Measurements from ENCODE around the gene ABCB1.
A peak's percentile ranks its signal among the peaks of the same experiment; 100 is the strongest.

ABCB1 gene

DNA sequence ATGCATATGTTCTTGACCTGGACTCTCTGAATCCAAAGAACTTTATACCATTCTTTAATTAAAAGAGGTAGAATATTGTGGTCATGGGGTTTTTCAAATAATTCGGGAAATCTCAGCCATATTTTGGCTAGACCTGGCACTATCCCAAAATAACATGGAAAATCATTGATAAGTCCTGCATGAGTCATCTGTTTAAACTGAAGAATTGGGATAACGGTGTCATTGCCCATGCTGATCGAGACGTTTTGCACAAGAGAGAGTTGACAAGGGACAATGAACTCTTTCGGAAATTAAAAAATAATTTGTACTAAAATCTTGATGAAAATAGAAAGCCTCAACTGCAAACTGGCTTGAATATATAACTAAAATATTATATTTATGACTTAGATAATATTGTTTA, 105.3 kb downstream of the ABCB1 start:
- Histone ChIP-seq H3K9me3 (ENCODE audit: control insufficient read depth, insufficient read depth, low read length) (no peaks in the 10 kb centered on the region), H3K4me3 (ENCODE audit: low read depth, low read length) (no peak overlapping the region), H3K36me3 (ENCODE audit: control insufficient read depth, insufficient read depth, low read length) (no peaks in the 10 kb centered on the region), H3K9ac (ENCODE audit: low read depth, low read length) (no peak overlapping the region), H3K27ac (ENCODE audit: low read depth, low read length) (no peak overlapping the region), H3K27me3 (ENCODE audit: control insufficient read depth, insufficient read depth, low read length) (no peaks in the 10 kb centered on the region), H3K4me1 (ENCODE audit: control insufficient read depth, insufficient read depth, low read length) (no peaks in the 10 kb centered on the region)

DNA sequence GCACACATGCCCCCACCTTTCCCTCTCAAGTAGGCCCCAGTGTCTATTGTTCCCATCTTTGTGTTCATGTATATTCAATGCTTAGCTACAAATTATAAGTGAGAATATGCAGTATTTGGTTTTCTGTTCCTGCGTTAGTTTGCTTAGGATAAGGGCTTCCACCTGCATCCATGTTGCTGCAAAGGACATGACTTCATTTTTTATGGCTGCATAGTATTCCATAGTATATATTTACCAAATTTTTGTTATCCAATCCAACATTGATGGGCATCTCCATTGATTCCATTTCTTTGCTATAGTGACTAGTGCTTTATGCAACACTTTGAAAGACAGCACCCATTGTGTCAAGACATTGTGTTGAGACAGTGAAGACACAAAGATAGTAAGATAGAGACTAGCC, 106.2 kb downstream of the ABCB1 start:
- no peaks in the 10 kb centered on the region for H3K4me1 ChIP-seq (ENCODE audit: control insufficient read depth, insufficient read depth, low read length)
- H3K9ac ChIP-seq (ENCODE audit: low read depth, low read length) = no peak overlapping the region
- H3K36me3 ChIP-seq (ENCODE audit: control insufficient read depth, insufficient read depth, low read length) = no peaks in the 10 kb centered on the region
- H3K9me3 ChIP-seq (ENCODE audit: control insufficient read depth, insufficient read depth, low read length) = no peaks in the 10 kb centered on the region
- H3K4me3 ChIP-seq (ENCODE audit: low read depth, low read length) = no peak overlapping the region
- no peak overlapping the region for H3K27ac ChIP-seq (ENCODE audit: low read depth, low read length)
- no peaks in the 10 kb centered on the region for H3K27me3 ChIP-seq (ENCODE audit: control insufficient read depth, insufficient read depth, low read length)

DNA sequence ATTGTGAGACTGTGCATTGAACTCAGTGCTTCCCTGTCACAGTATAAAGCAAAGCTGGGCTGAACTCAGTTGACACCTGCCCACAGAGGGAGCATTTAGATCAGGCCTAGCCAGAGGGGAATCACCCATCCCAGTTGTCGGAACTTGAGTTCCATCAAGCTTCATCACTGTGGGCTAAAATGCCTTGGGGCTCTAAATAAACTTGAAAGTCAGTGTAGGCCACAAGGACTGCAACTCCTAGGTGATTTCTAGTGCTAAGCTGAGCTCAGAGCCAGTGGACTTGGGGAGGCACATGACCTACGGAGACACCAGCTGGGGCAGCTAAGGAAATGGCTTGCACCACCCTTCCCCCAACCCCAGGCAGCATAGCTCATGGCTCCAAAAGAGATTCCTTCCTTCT, 117.6 kb downstream of the ABCB1 start:
- Histone ChIP-seq H3K27me3 (ENCODE audit: control insufficient read depth, insufficient read depth, low read length) (no peaks in the 10 kb centered on the region), H3K36me3 (ENCODE audit: control insufficient read depth, insufficient read depth, low read length) (no peaks in the 10 kb centered on the region), H3K4me3 (ENCODE audit: low read depth, low read length) (no peak overlapping the region), H3K9ac (ENCODE audit: low read depth, low read length) (no peak overlapping the region), H3K4me1 (ENCODE audit: control insufficient read depth, insufficient read depth, low read length) (peaks cover 3% of the 10 kb centered on the region; the same call in 1 of the 2 replicates), H3K9me3 (ENCODE audit: control insufficient read depth, insufficient read depth, low read length) (no peaks in the 10 kb centered on the region), H3K27ac (ENCODE audit: low read depth, low read length) (no peak overlapping the region)

DNA sequence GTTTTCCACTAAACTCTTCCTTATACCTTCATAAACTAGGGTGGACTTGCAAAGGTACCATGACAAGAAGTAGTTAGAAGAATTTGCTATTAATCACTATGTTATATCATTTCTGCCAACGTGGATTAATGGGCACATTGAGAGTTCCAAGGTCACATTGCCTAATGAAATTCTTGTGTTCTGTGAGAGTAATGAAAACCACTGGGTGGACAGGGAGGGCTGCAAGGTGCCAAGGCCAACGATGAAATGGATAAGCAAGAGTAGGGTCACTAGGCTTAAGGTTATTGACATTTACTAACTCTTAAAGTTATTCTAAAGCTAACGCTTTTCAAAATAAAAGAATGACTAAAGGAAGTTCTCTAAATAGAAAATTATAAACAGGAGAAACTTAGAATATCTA, 118.6 kb downstream of the ABCB1 start:
- H3K9ac ChIP-seq (ENCODE audit: low read depth, low read length) = no peak overlapping the region
- no peak overlapping the region for H3K4me3 ChIP-seq (ENCODE audit: low read depth, low read length)
- no peaks in the 10 kb centered on the region for H3K9me3 ChIP-seq (ENCODE audit: control insufficient read depth, insufficient read depth, low read length)
- H3K36me3 ChIP-seq (ENCODE audit: control insufficient read depth, insufficient read depth, low read length) = no peaks in the 10 kb centered on the region
- H3K27me3 ChIP-seq (ENCODE audit: control insufficient read depth, insufficient read depth, low read length) = peaks cover 7% of the 10 kb centered on the region
- H3K4me1 ChIP-seq (ENCODE audit: control insufficient read depth, insufficient read depth, low read length) = peaks cover 3% of the 10 kb centered on the region; the same call in 1 of the 2 replicates
- H3K27ac ChIP-seq (ENCODE audit: low read depth, low read length) = no peak overlapping the region

DNA sequence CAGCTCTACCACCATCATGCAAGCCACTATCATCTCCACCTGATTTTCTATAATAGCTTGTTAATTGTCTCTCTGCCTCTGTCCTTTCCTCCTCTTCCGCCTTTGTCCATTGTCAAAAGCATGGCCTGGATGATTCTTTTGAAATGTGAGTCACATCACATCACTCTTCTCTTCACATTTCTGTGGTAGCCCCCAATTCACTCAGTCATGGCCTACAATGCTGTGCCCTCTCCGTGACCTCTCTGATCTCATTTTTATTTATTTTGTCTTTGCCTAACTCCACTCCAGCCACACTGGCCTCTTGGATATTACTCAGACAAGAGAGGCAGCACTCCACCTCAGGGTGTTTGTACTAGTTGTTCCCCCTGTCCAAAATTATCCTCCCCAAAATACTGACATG, 120.3 kb downstream of the ABCB1 start:
- H3K27me3 ChIP-seq (ENCODE audit: control insufficient read depth, insufficient read depth, low read length) = peaks cover 23% of the 10 kb centered on the region
- H3K9ac ChIP-seq (ENCODE audit: low read depth, low read length) = no peak overlapping the region
- no peak overlapping the region for H3K4me3 ChIP-seq (ENCODE audit: low read depth, low read length)
- no peaks in the 10 kb centered on the region for H3K9me3 ChIP-seq (ENCODE audit: control insufficient read depth, insufficient read depth, low read length)
- no peak overlapping the region for H3K27ac ChIP-seq (ENCODE audit: low read depth, low read length)
- no peaks in the 10 kb centered on the region for H3K36me3 ChIP-seq (ENCODE audit: control insufficient read depth, insufficient read depth, low read length)
- H3K4me1 ChIP-seq (ENCODE audit: control insufficient read depth, insufficient read depth, low read length) = peaks cover 7% of the 10 kb centered on the region; the same call in 1 of the 2 replicates

DNA sequence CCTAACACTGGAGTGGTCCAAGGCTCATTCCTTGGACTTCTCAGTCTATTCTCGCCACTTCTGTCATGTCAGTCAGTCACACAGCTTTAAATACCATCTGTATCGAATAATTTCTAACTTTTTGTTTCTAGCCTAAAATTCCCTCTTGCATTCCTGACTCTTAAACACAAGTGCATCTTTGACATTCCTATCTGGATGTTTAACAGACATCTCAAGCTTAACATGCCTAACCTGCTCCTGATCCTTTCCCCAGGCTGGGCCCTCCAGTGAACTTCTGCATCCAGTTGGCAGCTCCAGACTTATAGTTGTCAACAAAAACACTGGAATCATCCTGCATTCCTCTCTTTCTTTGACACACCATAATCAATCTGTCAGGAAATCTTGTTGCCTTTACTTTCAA, 120.7 kb downstream of the ABCB1 start:
- Histone ChIP-seq H3K9me3 (ENCODE audit: control insufficient read depth, insufficient read depth, low read length) (no peaks in the 10 kb centered on the region), H3K27me3 (ENCODE audit: control insufficient read depth, insufficient read depth, low read length) (peaks cover 28% of the 10 kb centered on the region), H3K4me1 (ENCODE audit: control insufficient read depth, insufficient read depth, low read length) (peaks cover 10% of the 10 kb centered on the region), H3K36me3 (ENCODE audit: control insufficient read depth, insufficient read depth, low read length) (no peaks in the 10 kb centered on the region), H3K9ac (ENCODE audit: low read depth, low read length) (no peak overlapping the region), H3K4me3 (ENCODE audit: low read depth, low read length) (no peak overlapping the region), H3K27ac (ENCODE audit: low read depth, low read length) (no peak overlapping the region)

DNA sequence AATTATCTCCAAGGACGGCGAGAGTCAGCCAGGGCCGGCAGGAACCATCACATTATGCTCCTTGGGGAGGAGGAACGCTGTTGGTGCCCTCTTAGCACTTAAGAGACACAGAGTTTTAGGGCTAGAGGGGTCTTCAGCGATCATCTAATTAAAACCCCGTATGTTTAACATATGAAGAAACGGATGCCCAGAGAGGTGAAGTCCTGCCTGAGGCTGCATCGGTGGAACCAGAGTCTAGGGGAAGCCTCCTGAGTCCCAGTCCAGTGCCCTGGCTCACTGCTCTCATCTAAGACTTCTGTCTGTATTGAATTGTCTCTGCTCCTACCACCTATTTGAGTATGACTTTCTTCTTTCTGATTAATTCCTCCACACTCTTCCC, 124.5 kb downstream of the ABCB1 start:
- no peak overlapping the region for H3K9ac ChIP-seq (ENCODE audit: low read depth, low read length)
- peaks cover 46% of the 10 kb centered on the region for H3K27me3 ChIP-seq (ENCODE audit: control insufficient read depth, insufficient read depth, low read length)
- H3K4me3 ChIP-seq (ENCODE audit: low read depth, low read length) = peak overlapping the region; percentile 67
- H3K4me1 ChIP-seq (ENCODE audit: control insufficient read depth, insufficient read depth, low read length) = peaks cover 18% of the 10 kb centered on the region
- H3K27ac ChIP-seq (ENCODE audit: low read depth, low read length) = no peak overlapping the region
- H3K9me3 ChIP-seq (ENCODE audit: control insufficient read depth, insufficient read depth, low read length) = no peaks in the 10 kb centered on the region
- no peaks in the 10 kb centered on the region for H3K36me3 ChIP-seq (ENCODE audit: control insufficient read depth, insufficient read depth, low read length)

DNA sequence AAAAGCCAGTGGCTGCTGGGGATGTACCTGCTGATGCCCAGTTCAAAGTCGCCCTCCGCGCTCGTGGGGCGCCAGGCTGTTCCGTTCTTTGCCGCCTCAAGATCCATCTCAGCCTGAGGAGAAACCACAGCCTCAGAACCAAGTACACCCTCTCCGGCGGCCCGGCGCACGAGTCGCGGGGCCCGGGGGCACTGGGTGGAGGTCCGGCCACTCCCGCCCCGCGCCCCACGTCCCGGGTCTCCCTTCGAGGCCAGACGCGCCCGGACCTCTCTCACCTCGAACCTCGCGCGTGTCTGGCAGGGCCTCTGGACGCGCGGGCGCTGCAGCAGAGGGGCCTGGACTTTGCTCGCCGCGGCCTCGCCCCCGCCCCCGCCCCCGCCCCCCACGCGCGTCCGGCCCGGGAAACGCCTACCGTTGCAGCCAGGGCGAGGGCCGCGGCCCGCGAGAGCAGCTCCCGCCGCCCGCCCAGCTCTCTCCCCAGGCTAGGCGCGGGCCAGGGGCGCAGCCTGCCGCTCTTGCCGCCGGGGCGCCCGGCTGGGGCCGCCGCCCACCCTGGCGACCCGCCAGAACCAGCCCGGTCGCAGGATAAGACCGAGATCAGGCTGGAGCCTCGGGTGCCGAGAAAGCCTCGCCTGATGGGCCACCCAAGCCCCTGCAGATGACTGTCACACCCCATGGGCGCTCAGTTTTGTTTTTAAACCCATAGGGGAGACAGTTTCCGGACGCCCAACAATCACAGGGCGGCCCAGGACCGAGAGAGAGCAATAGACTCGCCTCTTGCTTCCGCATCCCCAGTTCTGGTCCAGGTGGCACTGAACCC, 125.1 kb downstream of the ABCB1 start, which contains the start of gene ABCB4:
TSS of gene ABCB4 (minus strand) at position 322 of the 820 bp plus-strand sequence. CDS start at position 107, 215 bp downstream.
- peaks cover 46% of the 10 kb centered on the region for H3K27me3 ChIP-seq (ENCODE audit: control insufficient read depth, insufficient read depth, low read length)
- H3K9me3 ChIP-seq (ENCODE audit: control insufficient read depth, insufficient read depth, low read length) = no peaks in the 10 kb centered on the region
- H3K9ac ChIP-seq (ENCODE audit: low read depth, low read length) = no peak within 1 kb of the TSS
- peak within 1 kb of the TSS; percentile 67 for H3K4me3 ChIP-seq (ENCODE audit: low read depth, low read length)
- H3K36me3 ChIP-seq (ENCODE audit: control insufficient read depth, insufficient read depth, low read length) = no peaks in the 10 kb centered on the region
- peaks cover 18% of the 10 kb centered on the region for H3K4me1 ChIP-seq (ENCODE audit: control insufficient read depth, insufficient read depth, low read length)
- H3K27ac ChIP-seq (ENCODE audit: low read depth, low read length) = no peak within 1 kb of the TSS

DNA sequence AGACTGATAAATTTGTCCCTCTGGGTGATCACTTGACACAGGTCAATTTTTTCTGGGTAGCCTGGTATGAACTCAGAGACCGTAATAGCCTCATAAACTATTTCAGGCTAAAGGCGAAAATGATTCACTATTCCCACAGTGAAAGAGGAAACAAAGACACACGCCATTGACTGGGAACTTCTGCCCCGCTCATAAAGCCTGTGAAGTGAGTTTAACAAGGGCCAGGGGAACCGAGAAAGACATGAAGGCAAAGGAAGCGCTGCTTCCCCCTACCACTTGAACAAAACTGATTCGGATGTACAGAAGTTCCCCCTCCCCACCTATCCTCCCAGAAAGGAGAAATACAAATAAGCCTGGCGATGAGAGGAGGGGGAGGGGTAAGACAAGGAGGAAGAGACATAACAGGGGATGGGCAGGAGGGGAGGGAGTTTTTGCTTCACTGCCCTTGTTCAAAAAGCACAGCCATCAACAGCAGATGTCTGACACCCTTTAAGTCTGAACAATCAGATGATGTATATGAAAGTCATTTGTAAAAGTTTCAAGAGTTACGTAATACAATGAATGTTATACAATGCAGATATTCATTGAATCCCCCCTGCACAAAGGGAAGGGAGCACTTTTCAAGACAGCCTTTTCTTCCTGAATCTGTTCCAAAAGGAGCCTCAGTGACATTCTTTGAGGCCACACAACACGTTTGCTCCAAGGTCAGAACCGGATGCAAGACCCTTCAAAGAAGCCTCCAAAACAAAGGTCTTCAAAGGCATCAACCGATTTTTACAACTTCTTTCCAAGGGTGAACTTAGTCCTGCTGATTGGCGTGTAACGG, 125.9 kb downstream of the ABCB1 start:
- Histone ChIP-seq H3K4me1 (ENCODE audit: control insufficient read depth, insufficient read depth, low read length) (peaks cover 18% of the 10 kb centered on the region), H3K27me3 (ENCODE audit: control insufficient read depth, insufficient read depth, low read length) (peaks cover 46% of the 10 kb centered on the region), H3K9me3 (ENCODE audit: control insufficient read depth, insufficient read depth, low read length) (no peaks in the 10 kb centered on the region), H3K4me3 (ENCODE audit: low read depth, low read length) (peak overlapping the region; percentile 67), H3K9ac (ENCODE audit: low read depth, low read length) (no peak overlapping the region), H3K36me3 (ENCODE audit: control insufficient read depth, insufficient read depth, low read length) (no peaks in the 10 kb centered on the region), H3K27ac (ENCODE audit: low read depth, low read length) (no peak overlapping the region)

DNA sequence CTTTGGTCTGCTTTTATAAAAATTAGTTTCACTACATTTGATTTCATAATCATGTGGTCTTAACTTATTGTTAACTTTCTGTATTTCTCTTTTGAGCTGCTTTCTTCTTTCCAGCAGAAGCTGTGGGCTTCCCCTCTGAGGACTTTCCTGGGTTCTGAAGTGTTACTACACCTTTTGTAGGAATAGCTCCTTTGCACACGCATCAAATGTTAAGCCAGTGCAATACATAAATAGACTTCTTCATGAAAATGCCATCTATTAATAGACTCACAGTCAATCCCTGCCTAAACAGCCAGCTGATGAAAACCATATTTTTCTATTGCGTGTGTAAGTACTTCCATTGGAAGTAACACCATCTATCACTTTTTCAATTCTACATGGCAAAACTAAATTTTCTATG, 126.7 kb downstream of the ABCB1 start:
- Histone ChIP-seq H3K4me3 (ENCODE audit: low read depth, low read length) (no peak overlapping the region), H3K27me3 (ENCODE audit: control insufficient read depth, insufficient read depth, low read length) (peaks cover 46% of the 10 kb centered on the region), H3K36me3 (ENCODE audit: control insufficient read depth, insufficient read depth, low read length) (no peaks in the 10 kb centered on the region), H3K9me3 (ENCODE audit: control insufficient read depth, insufficient read depth, low read length) (no peaks in the 10 kb centered on the region), H3K9ac (ENCODE audit: low read depth, low read length) (no peak overlapping the region), H3K4me1 (ENCODE audit: control insufficient read depth, insufficient read depth, low read length) (peaks cover 15% of the 10 kb centered on the region), H3K27ac (ENCODE audit: low read depth, low read length) (no peak overlapping the region)

DNA sequence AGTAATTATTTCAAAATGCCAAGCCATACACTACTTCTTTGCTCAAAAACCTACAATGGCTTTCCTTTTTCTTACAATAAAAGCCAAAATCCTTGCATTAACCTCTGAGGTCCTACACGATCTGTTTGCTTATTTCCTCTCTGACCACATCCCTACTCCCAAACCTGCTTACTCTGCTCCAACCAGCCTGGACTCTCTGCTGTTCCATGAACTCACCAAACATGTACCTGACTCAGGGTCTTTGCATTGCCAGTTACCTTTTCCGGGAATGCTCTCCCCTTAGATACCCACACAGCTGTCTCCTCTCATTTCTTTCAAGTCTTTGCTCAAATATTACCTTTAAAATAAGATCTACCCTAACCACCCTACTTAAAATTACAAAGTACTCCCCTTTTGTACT, 127.5 kb downstream of the ABCB1 start:
- Histone ChIP-seq H3K27ac (ENCODE audit: low read depth, low read length) (no peak overlapping the region), H3K4me3 (ENCODE audit: low read depth, low read length) (no peak overlapping the region), H3K4me1 (ENCODE audit: control insufficient read depth, insufficient read depth, low read length) (peaks cover 15% of the 10 kb centered on the region), H3K36me3 (ENCODE audit: control insufficient read depth, insufficient read depth, low read length) (no peaks in the 10 kb centered on the region), H3K27me3 (ENCODE audit: control insufficient read depth, insufficient read depth, low read length) (peaks cover 46% of the 10 kb centered on the region), H3K9ac (ENCODE audit: low read depth, low read length) (no peak overlapping the region), H3K9me3 (ENCODE audit: control insufficient read depth, insufficient read depth, low read length) (no peaks in the 10 kb centered on the region)
